ENCODE measurements around the gene ACSS3. TPM values are rescaled to one million over a fixed set of nuclear protein-coding genes. Genes with fewer than 3 reads are reported as not detected.
A peak's percentile ranks its signal among the peaks of the same experiment; 100 is the strongest.

The ACSS3 gene
- total RNA-seq, 1 experiment from 2014 or later: 7.7 TPM

GRCh38 chr12:81245907-81246570 lies 168.2 kb downstream of the ACSS3 start:
- no TSS peak for BruUV-seq (replicated peaks)
- Histone ChIP-seq H3K36me3 (ENCODE audit: insufficient read depth, low read length, poor library complexity, severe bottlenecking) (no peaks in the 10 kb centered on the region), H3K4me1 (ENCODE audit: insufficient read depth, low read length, poor library complexity, severe bottlenecking) (peaks cover 26% of the 10 kb centered on the region), H3K27me3 (replicated peaks; ENCODE audit: insufficient read depth, low read depth, low read length, poor library complexity) (no peaks in the 10 kb centered on the region), H3K27ac (ENCODE audit: low read depth, low read length, poor library complexity, severe bottlenecking) (peak overlapping the region; percentile 5), H3K9me3 (ENCODE audit: low read depth, low read length, poor library complexity, severe bottlenecking) (no peaks in the 10 kb centered on the region), H3K4me3 (ENCODE audit: low read depth, low read length, poor library complexity, severe bottlenecking) (no peak overlapping the region)
- CTCF ChIA-PET: no interaction called here
- POLR2A ChIA-PET (ENCODE audit: low non-redundant PET): no interaction called here
- intact Hi-C loops (cut with micrococcal nuclease; ENCODE audit: unreplicated experiment): no loop called here
- DNase-seq (ENCODE audit: low spot score): no peak
- TF ChIP-seq CTCF (conservative IDR thresholded peaks at IDR 0.05; ENCODE audit: low read depth, low read length) (no peak), EZH2 (IDR thresholded peaks at IDR 0.05; ENCODE audit: borderline replicate concordance, low read depth, low read length, poor library complexity, severe bottlenecking) (no peak)

DNA sequence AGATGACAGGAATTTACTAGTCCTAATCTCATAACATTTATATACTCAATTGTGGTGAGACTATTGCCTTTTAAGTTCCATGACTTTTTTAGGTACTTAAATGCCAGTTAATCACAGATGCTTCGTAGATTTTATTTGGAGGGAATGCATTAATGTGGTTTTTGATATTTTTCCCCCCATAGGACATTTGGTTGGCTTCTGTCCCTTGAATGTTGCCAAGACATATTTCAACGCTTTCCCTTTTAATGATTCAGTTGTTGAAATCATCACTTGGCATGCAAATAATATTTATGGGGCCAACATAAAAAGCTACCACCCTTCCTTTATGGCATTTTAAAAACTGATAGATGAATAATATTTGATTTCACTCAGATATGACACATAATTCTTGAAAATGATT lies 172.1 kb downstream of the ACSS3 start:
- CTCF ChIA-PET: interaction anchor here (1.2 kb wide), 1 partner anchor 8 kb away, joined by 3 read pairs; no protein-coding TSS in a partner anchor
- POLR2A ChIA-PET (ENCODE audit: low non-redundant PET): interaction anchor here (0.6 kb wide), 2 partner anchors 23 to 453 kb away, joined by 3 to 6 read pairs; no protein-coding TSS in a partner anchor
- Histone ChIP-seq H3K9me3 (ENCODE audit: low read depth, low read length, poor library complexity, severe bottlenecking) (no peaks in the 10 kb centered on the region), H3K36me3 (ENCODE audit: insufficient read depth, low read length, poor library complexity, severe bottlenecking) (no peaks in the 10 kb centered on the region), H3K4me1 (ENCODE audit: insufficient read depth, low read length, poor library complexity, severe bottlenecking) (peaks cover 26% of the 10 kb centered on the region), H3K27ac (ENCODE audit: low read depth, low read length, poor library complexity, severe bottlenecking) (no peak overlapping the region), H3K27me3 (replicated peaks; ENCODE audit: insufficient read depth, low read depth, low read length, poor library complexity) (no peaks in the 10 kb centered on the region), H3K4me3 (ENCODE audit: low read depth, low read length, poor library complexity, severe bottlenecking) (no peak overlapping the region)
- no peak for TF ChIP-seq CTCF (conservative IDR thresholded peaks at IDR 0.05; ENCODE audit: low read depth, low read length)
- no peak for TF ChIP-seq EZH2 (IDR thresholded peaks at IDR 0.05; ENCODE audit: borderline replicate concordance, low read depth, low read length, poor library complexity, severe bottlenecking)
- intact Hi-C loops (cut with micrococcal nuclease; ENCODE audit: unreplicated experiment): loop anchor here (10.0 kb wide), 3 partner anchors 105 to 625 kb away; no protein-coding TSS in a partner anchor
- DNase-seq (ENCODE audit: low spot score): no peak
- no TSS peak for BruUV-seq (replicated peaks)

GRCh38 chr12:81252228-81252627 lies 174.3 kb downstream of the ACSS3 start:
- no TSS peak for BruUV-seq (replicated peaks)
- no peak for DNase-seq (ENCODE audit: low spot score)
- intact Hi-C loops (cut with micrococcal nuclease; ENCODE audit: unreplicated experiment): loop anchor here (10.0 kb wide), 3 partner anchors 107 to 627 kb away; no protein-coding TSS in a partner anchor
- CTCF ChIA-PET: no interaction called here
- Histone ChIP-seq H3K9me3 (ENCODE audit: low read depth, low read length, poor library complexity, severe bottlenecking) (no peaks in the 10 kb centered on the region), H3K27ac (ENCODE audit: low read depth, low read length, poor library complexity, severe bottlenecking) (no peak overlapping the region), H3K4me3 (ENCODE audit: low read depth, low read length, poor library complexity, severe bottlenecking) (no peak overlapping the region), H3K27me3 (replicated peaks; ENCODE audit: insufficient read depth, low read depth, low read length, poor library complexity) (no peaks in the 10 kb centered on the region), H3K4me1 (ENCODE audit: insufficient read depth, low read length, poor library complexity, severe bottlenecking) (peaks cover 15% of the 10 kb centered on the region), H3K36me3 (ENCODE audit: insufficient read depth, low read length, poor library complexity, severe bottlenecking) (no peaks in the 10 kb centered on the region)
- POLR2A ChIA-PET (ENCODE audit: low non-redundant PET): no interaction called here
- TF ChIP-seq CTCF (conservative IDR thresholded peaks at IDR 0.05; ENCODE audit: low read depth, low read length) (no peak), EZH2 (IDR thresholded peaks at IDR 0.05; ENCODE audit: borderline replicate concordance, low read depth, low read length, poor library complexity, severe bottlenecking) (no peak)

Data from A673 (cell line).